B cell (primary cell): ENCODE measurements around the gene FOXO1.

Source experiments
- CTCF ChIP-seq: fragments of 200-600 bp; IDR thresholded peaks from one replicate; pipeline ENCODE4 v1.8.0; 2022; ENCODE audit warnings: antibody characterized with exemption, mild to moderate bottlenecking
- EZH2 ChIP-seq: IDR thresholded peaks from 2 replicates; pipeline ENCODE4 v1.6.1; 2012; ENCODE audit warnings: borderline replicate concordance, low read depth, mild to moderate bottlenecking, moderate library complexity, low read length; ENCODE audit not compliant: insufficient read depth, poor library complexity, severe bottlenecking

- TF ChIP-seq CTCF = no peak
- no peak for TF ChIP-seq EZH2
Observed at GRCh38 chr13:40527914-40528313, 138.5 kb downstream of the FOXO1 start.
